Subcutaneous adipose tissue (tissue), 4 donors: ENCODE results near the gene SS18L1. TPM values are rescaled to one million over a fixed set of nuclear protein-coding genes. Genes with fewer than 3 reads are reported as not detected.

Source experiments
- CTCF ChIP-seq: fragments of 450-650 bp; IDR thresholded peaks from one replicate; pipeline ENCODE4 v1.5.1; 2016; ENCODE audit warnings: low read depth, mild to moderate bottlenecking, control low read depth, antibody characterized with exemption, moderate library complexity
- total RNA-seq, 4 donors: library from RNA; depleted of rRNA; stranded (reverse); fragments of >200 nt; gene quantifications; one replicate each; pipeline ENCODE4 v1.1.0, GENCODE V29; 2016

SS18L1 gene
- total RNA-seq, 4 donors from 2014 or later, result 10.3 to 18.3 (median 12.9) TPM

- TF ChIP-seq CTCF, result no peak
Measured at GRCh38 chr20:62208061-62208794, 64.7 kb downstream of the SS18L1 start.

GRCh38 chr20:62208795-62209755 lies 65.5 kb downstream of the SS18L1 start:
- no peak for TF ChIP-seq CTCF

- TF ChIP-seq CTCF, result no peak
Measured at GRCh38 chr20:62209850-62210495, 66.4 kb downstream of the SS18L1 start.

- no peak for TF ChIP-seq CTCF
Measured at GRCh38 chr20:62210496-62210855, 66.9 kb downstream of the SS18L1 start.

- no peak for TF ChIP-seq CTCF
Measured at GRCh38 chr20:62211216-62211615, 67.6 kb downstream of the SS18L1 start.

GRCh38 chr20:62211769-62212288 lies 68.3 kb downstream of the SS18L1 start:
- TF ChIP-seq CTCF, result no peak

- no peak for TF ChIP-seq CTCF
Measured at GRCh38 chr20:62212299-62212698, 68.7 kb downstream of the SS18L1 start.
